Lower lobe of right lung (tissue), 2 donors: ENCODE measurements around the gene BLOC1S4. TPM values are rescaled to one million over a fixed set of nuclear protein-coding genes. Genes with fewer than 3 reads are reported as not detected.
A peak's percentile ranks its signal among the peaks of the same experiment; 100 is the strongest.

Experiments
- ATAC-seq, 2 donors: fragments of 200-7000 bp; cut with Tn5 transposase; one replicate each; pipeline ENCODE4 v1.9.1; 2020 to 2022; ENCODE audit warnings: mild to moderate bottlenecking in 2 of 2, moderate library complexity in 2 of 2
- DNase-seq: peaks from one replicate; pipeline ENCODE4 v3.0.0-alpha.2; 2020
- H3K27ac ChIP-seq: fragments of 200-600 bp; one replicate; pipeline ENCODE4 v1.8.0; 2022
- H3K27me3 ChIP-seq: fragments of 200-600 bp; one replicate; pipeline ENCODE4 v1.8.0; 2022; ENCODE audit warnings: low read depth
- H3K36me3 ChIP-seq: fragments of 200-600 bp; one replicate; pipeline ENCODE4 v1.8.0; 2022; ENCODE audit warnings: mild to moderate bottlenecking
- H3K4me1 ChIP-seq: fragments of 200-600 bp; one replicate; pipeline ENCODE4 v1.8.0; 2022
- H3K4me3 ChIP-seq: fragments of 200-600 bp; one replicate; pipeline ENCODE4 v1.8.0; 2022; ENCODE audit warnings: mild to moderate bottlenecking
- H3K9me3 ChIP-seq: fragments of 200-600 bp; one replicate; pipeline ENCODE4 v1.8.0; 2022
- CTCF ChIP-seq: fragments of 200-600 bp; IDR thresholded peaks from one replicate; pipeline ENCODE4 v1.8.0; 2022; ENCODE audit warnings: antibody characterized with exemption, mild to moderate bottlenecking
- intact Hi-C: fragments of 100-400 bp; cut with DNase I; formaldehyde crosslinking; loops from one replicate; pipeline ENCODE4 v1.11.0; 2022
- total RNA-seq: library from RNA; stranded (reverse); fragmentation: NEBNext Ultra II Directional; extraction: Animal tissue kit (Norgen Biotek cat#: 25700); gene quantifications from one replicate; pipeline ENCODE4 v1.2.1, GENCODE V29; 2021
- donor health status: DM: no; HTN: yes; CAD: no; lungs with severe emphysema.

Gene BLOC1S4
- total RNA-seq, 1 donor from 2014 or later: 9.0 TPM

DNA sequence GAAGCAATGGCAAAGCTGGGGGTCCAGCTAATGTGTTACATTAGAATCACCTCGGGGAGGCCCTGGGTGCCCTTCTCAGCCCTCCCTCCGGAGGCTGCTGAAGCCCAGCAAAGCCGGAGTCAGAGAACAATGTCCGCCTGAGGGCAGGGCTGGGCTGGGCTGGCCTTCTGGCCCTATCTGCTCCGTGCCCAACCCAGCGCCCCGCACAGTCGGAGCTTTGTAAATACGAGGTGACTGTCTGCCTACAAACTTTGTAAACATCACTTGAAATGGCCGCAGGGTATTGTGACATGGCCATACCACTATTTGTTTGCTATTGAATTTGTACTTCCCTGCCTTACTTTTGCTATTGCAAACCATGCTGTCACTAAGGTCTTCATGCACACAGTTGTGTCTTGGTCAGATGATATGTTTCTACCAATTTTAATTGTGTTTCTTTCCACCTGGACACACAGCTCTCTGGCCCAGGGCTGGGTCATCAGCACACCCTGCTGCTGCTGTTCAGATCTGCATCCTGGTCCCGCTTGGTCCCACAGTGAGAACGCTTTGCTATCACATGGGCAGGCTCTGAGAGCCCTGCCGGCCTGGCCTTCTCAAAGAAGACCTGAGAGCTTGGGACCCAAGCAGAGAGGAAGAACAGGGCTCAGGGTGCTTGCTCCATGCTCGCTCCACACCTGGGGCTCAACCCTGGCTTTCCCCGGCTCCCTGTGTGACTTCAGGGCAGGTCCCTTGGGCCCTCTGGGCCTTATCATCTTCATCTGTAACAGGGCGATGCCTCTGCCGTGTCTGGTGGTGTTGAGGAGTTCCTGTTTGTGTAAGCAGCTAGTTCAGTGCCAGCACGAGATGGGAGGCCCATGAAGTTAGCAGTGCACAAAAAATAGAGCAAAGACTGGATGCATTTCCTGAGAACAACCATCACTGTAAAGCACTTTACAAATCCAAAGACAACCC is 20.0 kb upstream of the BLOC1S4 start:
- peak overlapping the region; percentile 73 for H3K27ac ChIP-seq
- H3K36me3 ChIP-seq: peaks cover 6% of the 10 kb centered on the region
- no peaks in the 10 kb centered on the region for H3K9me3 ChIP-seq
- ATAC-seq: peak; percentile 45 to 75
- no peak for TF ChIP-seq CTCF
- H3K4me1 ChIP-seq: peaks cover 36% of the 10 kb centered on the region
- no peak for DNase-seq
- intact Hi-C loops: no loop called here
- H3K27me3 ChIP-seq: no peaks in the 10 kb centered on the region
- H3K4me3 ChIP-seq: no peak overlapping the region

DNA sequence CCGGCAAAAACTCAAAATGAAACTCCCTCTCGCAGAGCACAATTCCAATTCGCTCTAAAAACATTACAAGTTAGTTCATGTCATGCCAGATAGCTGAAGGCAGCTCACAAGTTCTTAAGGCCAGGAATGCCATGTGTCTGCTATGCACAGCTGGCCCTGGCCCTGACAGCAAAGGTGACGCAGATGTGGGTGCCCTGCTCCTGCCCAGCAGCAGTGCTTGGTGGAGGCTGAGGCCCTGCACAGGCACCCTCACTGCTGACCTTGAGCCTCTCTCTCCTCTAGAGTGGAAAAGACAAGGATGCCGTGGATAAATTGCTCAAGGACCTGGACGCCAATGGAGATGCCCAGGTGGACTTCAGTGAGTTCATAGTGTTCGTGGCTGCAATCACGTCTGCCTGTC is 19.4 kb upstream of the BLOC1S4 start:
- H3K27me3 ChIP-seq: no peaks in the 10 kb centered on the region
- H3K36me3 ChIP-seq: peaks cover 6% of the 10 kb centered on the region
- TF ChIP-seq CTCF: no peak
- H3K9me3 ChIP-seq: no peaks in the 10 kb centered on the region
- H3K4me1 ChIP-seq: peaks cover 36% of the 10 kb centered on the region
- DNase-seq (no peak), ATAC-seq (peak in 1 of 2 donors; percentile 22)
- intact Hi-C loops: no loop called here
- H3K27ac ChIP-seq: peak overlapping the region; percentile 73
- H3K4me3 ChIP-seq: no peak overlapping the region

DNA sequence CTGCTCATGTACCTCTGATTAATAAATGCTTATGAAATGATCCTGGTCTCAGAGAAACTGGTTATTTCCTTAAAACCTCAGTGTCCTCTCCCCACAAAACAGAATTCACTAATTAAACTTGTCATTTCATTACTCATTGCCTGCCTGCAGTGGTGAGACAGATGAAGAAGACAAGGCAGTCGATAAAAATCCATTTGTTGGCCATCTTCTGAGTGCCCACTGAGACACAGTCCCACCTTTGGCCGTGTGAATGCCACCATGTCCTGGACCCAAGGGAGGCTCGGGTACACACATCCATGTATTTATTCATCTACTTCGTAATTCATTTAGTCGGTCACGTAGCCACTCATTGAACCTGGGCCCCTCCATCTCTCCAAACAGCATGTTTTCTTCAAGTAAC is 18.8 kb upstream of the BLOC1S4 start:
- H3K4me3 ChIP-seq: no peak overlapping the region
- DNase-seq (no peak), ATAC-seq (no peak)
- TF ChIP-seq CTCF: no peak
- H3K27me3 ChIP-seq: no peaks in the 10 kb centered on the region
- H3K9me3 ChIP-seq: no peaks in the 10 kb centered on the region
- intact Hi-C loops: no loop called here
- peak overlapping the region; percentile 73 for H3K27ac ChIP-seq
- peaks cover 36% of the 10 kb centered on the region for H3K4me1 ChIP-seq
- peaks cover 6% of the 10 kb centered on the region for H3K36me3 ChIP-seq

DNA sequence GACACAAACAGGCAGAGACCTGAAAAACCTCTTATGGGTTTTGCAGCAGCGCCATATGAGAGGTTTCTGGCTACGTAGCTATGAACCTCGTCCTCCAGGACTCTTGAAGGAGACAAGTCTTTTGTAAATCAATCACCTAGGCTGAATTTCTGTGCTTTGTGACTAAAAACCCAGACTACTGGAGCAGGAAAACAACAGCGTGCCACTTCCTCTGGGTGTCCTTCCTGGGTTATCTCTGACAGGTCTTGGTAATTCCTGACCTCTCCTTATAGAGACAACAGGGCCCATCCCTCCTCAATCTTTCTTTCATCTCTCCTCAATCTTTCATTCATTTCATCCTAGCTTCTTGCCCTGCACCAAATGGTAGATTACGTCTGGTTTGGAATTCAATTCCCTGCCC is 16.6 kb upstream of the BLOC1S4 start:
- intact Hi-C loops: no loop called here

DNA sequence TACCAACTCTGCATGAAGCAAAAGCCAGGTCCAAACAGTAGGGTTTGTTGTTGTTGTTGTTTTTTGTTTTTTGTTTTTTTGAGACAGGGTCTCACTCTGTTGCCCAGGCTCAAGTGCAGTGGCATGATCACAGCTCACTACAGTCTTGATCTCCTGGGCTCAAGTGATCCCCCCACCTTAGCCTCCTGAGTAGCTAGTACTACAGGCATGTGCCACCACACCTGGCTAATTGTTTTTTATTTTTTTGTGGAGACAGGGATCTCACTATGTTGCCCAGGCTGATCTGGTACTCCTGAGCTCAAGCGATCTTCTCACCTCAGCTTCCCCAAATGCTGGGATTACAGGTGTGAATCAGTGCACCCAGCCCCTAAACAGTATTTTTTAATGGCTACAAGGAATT is 16.1 kb upstream of the BLOC1S4 start:
- Histone ChIP-seq H3K4me3 (no peak overlapping the region), H3K36me3 (peaks cover 6% of the 10 kb centered on the region), H3K9me3 (no peaks in the 10 kb centered on the region), H3K4me1 (peaks cover 22% of the 10 kb centered on the region), H3K27ac (no peak overlapping the region), H3K27me3 (no peaks in the 10 kb centered on the region)
- DNase-seq (no peak), ATAC-seq (no peak)
- TF ChIP-seq CTCF: no peak
- intact Hi-C loops: no loop called here

More for the DNA sequence above, 16.6 kb upstream of the BLOC1S4 start:
- ATAC-seq (no peak), DNase-seq (no peak)
- H3K4me3 ChIP-seq: no peak overlapping the region
- no peaks in the 10 kb centered on the region for H3K27me3 ChIP-seq
- peaks cover 6% of the 10 kb centered on the region for H3K36me3 ChIP-seq
- TF ChIP-seq CTCF: no peak
- H3K27ac ChIP-seq: no peak overlapping the region
- peaks cover 25% of the 10 kb centered on the region for H3K4me1 ChIP-seq
- no peaks in the 10 kb centered on the region for H3K9me3 ChIP-seq
